ENCODE measurements around the gene LRRC3C.

GRCh38 chr17:39971076-39971603, 43.6 kb downstream of the LRRC3C start:
- TF ChIP-seq TAF1 (IDR thresholded peaks at IDR 0.05; ENCODE audit: borderline replicate concordance, insufficient read depth, low read length) (no peak), SIN3A (IDR thresholded peaks at IDR 0.05; ENCODE audit: borderline replicate concordance, insufficient read depth, low read length) (no peak)

All from PFSK-1 (cell line).